Motor neuron (in vitro differentiated cells): ENCODE data around the gene CPT1B. TPM values are rescaled to one million over a fixed set of nuclear protein-coding genes. Genes with fewer than 3 reads are reported as not detected.

Experiments used
- ATAC-seq, 8 experiments: fragments of 200-7000 bp; cut with Tn5 transposase; replicated peaks in 6 of 8; 2 replicates each; pipeline ENCODE4 v1.8.0; 2021; ENCODE audit warnings: mild to moderate bottlenecking in 8 of 8, moderate library complexity in 8 of 8
- H3K27ac ChIP-seq, 2 donors: fragments of 250-450 bp; sonication (Bioruptor Pico); 2 replicates each; pipeline ENCODE4 v1.9.0; 2021; ENCODE audit warnings: antibody characterized with exemption in 2 of 2, mild to moderate bottlenecking in 2 of 2, moderate library complexity in 1 of 2
- H3K4me1 ChIP-seq, 2 donors: fragments of 250-450 bp; sonication (Bioruptor Pico); replicated peaks in 1 of 2; 2 replicates each; pipeline ENCODE4 v1.6.1; 2021; ENCODE audit warnings: antibody characterized with exemption in 2 of 2, mild to moderate bottlenecking in 2 of 2, moderate library complexity in 1 of 2
- H3K4me3 ChIP-seq, 5 donors: fragments of 250-450 bp; sonication (Bioruptor Pico); 2 replicates each; pipeline ENCODE4 v1.9.0; 2021; ENCODE audit warnings: antibody characterized with exemption in 5 of 5, mild to moderate bottlenecking in 5 of 5, moderate library complexity in 4 of 5
- WGBS, 10 experiments: fragments of 450-650 bp; shearing (Covaris generic); methylation state at CpG; one replicate each; pipeline ENCODE4 v1.0.0; 2022; 5-methylcytosine and 5-hydroxymethylcytosine counted together
- in situ Hi-C, 9 experiments: fragments of 400-800 bp; cut with MboI; loops; one replicate each; pipeline ENCODE4 v1.15.0; 2021; ENCODE audit warnings: low sequenced_read_pairs in 9 of 9, low pct_unique_long_range_greater_than_20kb in 2 of 9; ENCODE audit not compliant: unreplicated experiment in 9 of 9
- total RNA-seq, 8 experiments: library from RNA; unstranded; fragments of 300-600 nt; gene quantifications; 2 replicates each; pipeline versions ENCODE4 v1.2.3 to v1.2.4, GENCODE V29; 2022

Gene CPT1B
- total RNA-seq, 8 experiments from 2014 or later, result 2.8 to 17.7 (median 9.6) TPM

DNA sequence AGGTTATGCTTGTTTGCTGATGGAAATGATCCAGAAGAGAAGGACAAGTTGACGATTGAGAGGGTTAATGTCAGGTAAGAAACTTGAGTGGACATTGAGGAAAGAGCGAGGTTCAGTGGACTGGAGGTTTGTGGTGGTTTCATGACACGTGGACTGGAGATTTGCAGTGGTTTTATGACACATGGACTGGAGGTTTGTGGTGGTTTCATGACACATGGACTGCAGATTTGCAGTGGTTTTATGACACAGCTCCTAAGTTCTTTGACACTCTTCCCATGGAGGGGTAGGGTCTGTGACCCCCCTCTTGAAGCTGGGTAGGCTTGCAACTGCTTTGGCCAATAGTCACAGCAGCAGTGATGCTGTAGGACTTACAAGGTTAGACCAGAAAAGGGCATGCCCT, 17.0 kb upstream of the CPT1B start:
- H3K4me3 ChIP-seq, result no peak overlapping the region
- ATAC-seq, result no peak
- WGBS, 10 experiments, result 0 to 86% (median 70%) methylated on average over 1 to 3 of the region's 3 CpGs
- in situ Hi-C loops, result no loop called here
- H3K27ac ChIP-seq, result no peak overlapping the region
- H3K4me1 ChIP-seq, result peaks cover 0 to 5% of the 10 kb centered on the region in 2 donors

DNA sequence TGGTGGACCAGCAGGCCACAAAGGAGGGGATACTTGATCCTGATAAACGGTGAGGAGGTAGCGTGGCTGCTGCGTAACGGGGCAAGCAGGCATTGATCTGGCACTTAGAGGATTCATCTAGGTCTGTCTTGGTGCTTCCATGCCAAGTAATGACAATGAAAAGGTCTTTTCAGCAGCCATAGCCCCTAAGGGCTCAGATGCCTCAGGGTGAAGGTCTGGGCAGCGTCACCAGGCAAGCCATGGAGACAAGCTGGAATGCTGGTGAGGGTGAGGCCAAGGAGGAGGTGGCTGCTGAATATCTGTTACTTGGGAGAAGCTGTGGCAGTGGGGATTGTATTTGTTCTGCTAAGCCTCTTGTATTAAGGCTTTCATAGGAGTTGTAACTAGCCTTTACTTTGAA, 9.2 kb upstream of the CPT1B start:
- Histone ChIP-seq H3K4me3 (no peak overlapping the region), H3K27ac (no peak overlapping the region), H3K4me1 (peaks cover 2 to 4% of the 10 kb centered on the region in 2 donors)
- ATAC-seq, result no peak
- 77 to 96% (median 88%) methylated on average over 4 to 5 of the region's 5 CpGs; no CpG with 5 or more reads in 5 of the 10 experiments for WGBS, 10 experiments
- in situ Hi-C loops, result no loop called here

DNA sequence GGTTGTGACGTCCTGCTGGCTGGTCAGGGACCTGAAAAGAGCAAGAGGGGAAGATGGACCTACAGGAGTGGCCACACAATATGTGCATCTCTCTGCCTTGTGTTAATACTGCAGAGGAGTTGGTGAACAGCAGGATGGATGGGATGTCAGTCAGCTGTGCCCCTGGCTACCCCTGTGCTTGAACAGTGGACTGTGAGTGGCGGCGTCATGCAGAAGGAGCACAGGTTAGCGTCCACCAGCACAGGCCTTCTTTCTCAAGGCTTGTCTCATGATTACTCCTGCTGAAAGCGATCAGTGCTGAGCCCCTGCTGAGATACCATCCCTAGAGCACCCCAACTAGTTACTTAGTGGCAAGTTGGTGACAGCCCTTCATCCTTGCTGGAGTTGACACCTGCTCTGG, 8.2 kb upstream of the CPT1B start:
- no peak for ATAC-seq
- WGBS, 10 experiments, result 0 to 100% (median 84%) methylated on average over 1 to 5 of the region's 5 CpGs; no CpG with 5 or more reads in 3 of the 10 experiments
- H3K27ac ChIP-seq, result no peak overlapping the region
- in situ Hi-C loops, result no loop called here
- peaks cover 6 to 9% of the 10 kb centered on the region in 2 donors for H3K4me1 ChIP-seq
- no peak overlapping the region for H3K4me3 ChIP-seq

DNA sequence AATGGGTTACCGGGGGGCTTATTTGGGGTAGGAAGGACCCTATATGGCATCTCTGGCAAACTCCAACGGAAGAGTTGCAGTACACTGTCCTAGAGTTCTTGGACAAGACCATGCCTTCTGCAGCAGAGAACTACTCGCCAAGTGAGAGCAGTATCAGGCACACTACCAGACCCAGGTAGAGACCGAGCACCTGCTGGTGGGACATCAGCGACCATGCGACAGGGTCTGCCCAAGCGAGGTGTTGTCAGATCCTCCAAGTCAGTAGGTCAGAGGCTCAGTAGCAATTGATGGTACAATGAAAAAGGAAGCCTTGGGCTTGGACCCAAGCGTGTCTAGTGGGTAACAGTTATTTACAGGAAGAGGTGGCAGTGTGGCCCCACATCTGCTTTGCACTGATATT, 7.6 kb upstream of the CPT1B start:
- H3K4me1 ChIP-seq, result peaks cover 7 to 11% of the 10 kb centered on the region in 2 donors
- no peak overlapping the region for H3K4me3 ChIP-seq
- ATAC-seq, result no peak
- in situ Hi-C loops, result no loop called here
- H3K27ac ChIP-seq, result no peak overlapping the region
- WGBS, 10 experiments, result 78 to 100% (median 90%) methylated on average over 2 to 8 of the region's 8 CpGs; no CpG with 5 or more reads in 4 of the 10 experiments

DNA sequence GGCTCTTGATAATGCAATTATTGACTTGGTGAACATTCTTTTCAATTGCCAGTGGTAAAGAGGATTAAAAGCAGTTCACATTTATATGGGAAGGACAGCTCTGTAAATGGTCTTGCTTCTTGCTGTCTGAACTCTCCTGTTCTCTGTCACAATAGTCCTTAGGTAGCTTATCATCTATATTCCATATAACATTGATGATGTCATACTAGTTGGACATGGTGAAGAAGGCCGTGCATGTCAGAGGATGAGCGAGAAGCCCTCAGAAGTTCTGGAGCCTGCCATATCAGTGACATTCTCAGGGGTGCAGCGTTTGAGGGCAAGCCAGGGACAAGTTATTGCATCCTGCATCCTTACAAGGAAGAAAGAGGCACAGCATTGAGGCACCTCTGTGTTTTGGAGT, 7.0 kb upstream of the CPT1B start:
- Histone ChIP-seq H3K4me3 (no peak overlapping the region), H3K4me1 (peaks cover 7 to 11% of the 10 kb centered on the region in 2 donors), H3K27ac (no peak overlapping the region)
- WGBS, 10 experiments, result 60 to 100% (median 96%) methylated on average over 1 to 3 of the region's 3 CpGs; no CpG with 5 or more reads in 4 of the 10 experiments
- no peak for ATAC-seq
- in situ Hi-C loops, result no loop called here

DNA sequence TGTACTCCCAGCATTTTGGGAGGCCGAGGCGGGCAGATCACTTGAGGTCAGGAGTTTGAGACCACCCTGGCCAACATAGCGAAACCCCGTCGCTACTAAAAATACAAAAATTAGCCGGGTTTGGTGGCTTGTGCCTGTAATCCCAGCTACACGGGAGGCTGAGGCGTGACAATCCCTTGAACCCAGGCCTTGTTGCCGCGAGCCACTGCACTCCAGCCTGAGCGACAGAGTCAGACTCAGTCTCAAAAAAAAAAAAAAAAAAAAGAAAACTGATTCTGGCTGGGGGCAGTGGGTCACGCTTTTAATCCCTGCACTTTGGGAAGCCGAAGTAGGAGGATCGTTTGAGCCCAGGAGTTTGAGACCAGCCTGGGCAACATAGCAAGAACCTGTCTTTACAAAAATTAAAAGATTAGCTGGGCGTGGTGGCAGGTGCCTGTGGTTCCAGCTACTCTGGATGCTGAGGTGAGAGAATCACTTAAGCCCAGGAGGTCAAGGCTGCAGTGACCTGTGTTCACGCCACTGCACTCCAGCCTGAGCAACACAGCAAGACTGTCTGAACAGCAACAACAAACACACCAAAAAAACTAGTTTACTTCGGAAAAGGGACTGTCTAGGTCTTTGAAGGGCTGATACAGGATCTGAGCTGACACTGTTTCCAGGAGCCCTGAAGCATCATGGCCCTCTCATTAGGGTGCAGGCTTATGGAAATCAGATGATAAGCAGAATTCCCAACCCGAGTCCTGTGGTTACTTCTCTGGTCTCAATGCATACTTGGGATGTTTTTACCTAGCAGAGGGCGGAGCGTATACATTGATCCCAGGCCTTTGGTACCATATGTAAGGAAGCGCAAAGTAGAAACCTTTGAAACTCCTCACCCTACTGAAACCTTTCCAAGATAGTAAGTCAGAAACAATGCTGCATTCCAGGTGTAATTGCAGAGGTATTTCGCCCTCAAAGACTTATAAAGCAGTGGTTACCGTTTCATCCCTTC, 6.2 kb upstream of the CPT1B start:
- H3K4me3 ChIP-seq, result no peak overlapping the region
- no peak overlapping the region for H3K27ac ChIP-seq
- H3K4me1 ChIP-seq, result peaks cover 7 to 11% of the 10 kb centered on the region in 2 donors
- in situ Hi-C loops, result no loop called here
- ATAC-seq, result no peak
- WGBS, 10 experiments, result 84 to 100% (median 92%) methylated on average over 2 to 19 of the region's 23 CpGs

DNA sequence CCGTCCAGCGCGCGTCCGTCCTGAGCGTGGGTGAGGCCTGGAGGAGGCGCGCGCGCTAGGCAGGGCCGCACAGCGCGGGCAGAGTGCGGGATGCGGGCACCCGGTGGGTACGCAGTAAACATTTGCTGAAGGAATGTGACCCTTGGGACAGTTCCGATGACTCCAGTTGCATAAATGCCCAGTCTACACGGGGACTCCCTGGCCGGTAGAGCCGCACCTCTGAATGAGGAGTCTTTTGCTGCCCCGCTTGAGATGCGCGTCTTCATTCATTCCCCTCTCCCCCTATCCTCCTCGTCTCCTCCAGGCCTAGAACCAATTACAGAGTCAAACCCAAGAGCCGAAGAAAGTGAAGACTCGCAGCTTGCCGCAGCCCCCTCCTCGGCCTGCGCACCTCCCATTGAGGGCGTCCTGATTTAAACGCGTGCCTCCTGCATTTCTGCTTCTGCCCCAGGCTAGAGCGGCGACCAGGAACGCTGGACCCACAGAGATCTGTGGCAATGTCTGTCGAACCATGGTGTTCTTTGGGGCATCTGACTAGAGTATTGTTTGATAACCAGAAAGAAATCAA, 5.2 kb upstream of the CPT1B start:
- 0 to 60% (median 4%) methylated on average over 1 to 12 of the region's 37 CpGs; no CpG with 5 or more reads in 3 of the 10 experiments for WGBS, 10 experiments
- peak overlapping the region; percentile 50 to 67 (median 60) for H3K4me3 ChIP-seq
- peaks cover 7 to 11% of the 10 kb centered on the region in 2 donors for H3K4me1 ChIP-seq
- ATAC-seq, result peak in 5 of 8 experiments; percentile 39 to 49 (median 42)
- H3K27ac ChIP-seq, result peak overlapping the region in 1 of 2 donors; percentile 33
- in situ Hi-C loops, result no loop called here

DNA sequence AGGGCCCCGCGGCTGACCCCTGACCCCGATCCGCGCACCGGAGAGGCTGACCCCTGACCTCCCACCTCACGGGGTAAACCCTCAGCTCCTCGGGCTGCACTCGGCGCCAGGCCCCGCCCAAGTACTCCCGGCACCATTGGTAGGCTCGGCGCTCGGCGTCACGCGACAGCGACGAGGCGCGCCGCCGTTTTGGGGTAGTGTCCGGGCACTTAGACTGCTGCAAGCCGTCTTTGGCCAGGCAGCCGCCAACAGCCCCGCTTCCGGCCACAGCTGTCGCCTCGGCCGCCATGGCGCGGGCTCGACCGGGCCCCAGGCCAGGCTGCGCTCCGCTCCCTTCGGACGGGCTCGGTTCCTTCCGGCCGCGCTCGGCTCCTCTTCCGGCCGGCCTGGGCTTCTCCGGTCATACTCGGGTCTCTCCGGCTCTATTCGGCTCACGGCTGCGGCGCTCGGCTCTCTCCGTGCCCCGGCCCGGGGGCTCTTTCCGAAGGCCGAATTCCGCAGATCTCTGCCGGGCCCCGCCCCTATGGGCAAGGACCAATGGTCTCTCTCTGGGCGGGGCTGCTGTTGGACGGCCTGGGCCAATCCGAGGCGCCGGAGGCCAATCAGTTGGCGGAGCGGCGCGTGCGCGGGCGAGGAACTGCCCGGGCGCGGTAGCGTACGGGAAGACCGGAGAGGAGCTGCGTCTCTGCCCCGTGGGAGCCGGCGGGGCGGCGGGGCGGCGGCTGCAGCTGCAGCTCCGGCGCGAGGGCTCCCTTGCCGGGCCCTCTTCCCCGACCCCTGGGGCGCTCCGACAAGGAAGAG, 4.5 kb upstream of the CPT1B start, which contains the start of gene CHKB:
TSS of gene CHKB (minus strand) at position 357 of the 801 bp plus-strand sequence. CDS start at position 289, 68 bp downstream.
- peak within 1 kb of the TSS; percentile 55 to 67 (median 60) for H3K4me3 ChIP-seq
- peaks cover 7 to 11% of the 10 kb centered on the region in 2 donors for H3K4me1 ChIP-seq
- in situ Hi-C loops, result no loop called here
- H3K27ac ChIP-seq, result peak within 1 kb of the TSS; percentile 92 to 94
- WGBS, 10 experiments, result 0% methylated on average over 3 to 10 of the region's 96 CpGs; no CpG with 5 or more reads in 6 of the 10 experiments
- ATAC-seq, result peak; percentile 90 to 96 (median 94)

DNA sequence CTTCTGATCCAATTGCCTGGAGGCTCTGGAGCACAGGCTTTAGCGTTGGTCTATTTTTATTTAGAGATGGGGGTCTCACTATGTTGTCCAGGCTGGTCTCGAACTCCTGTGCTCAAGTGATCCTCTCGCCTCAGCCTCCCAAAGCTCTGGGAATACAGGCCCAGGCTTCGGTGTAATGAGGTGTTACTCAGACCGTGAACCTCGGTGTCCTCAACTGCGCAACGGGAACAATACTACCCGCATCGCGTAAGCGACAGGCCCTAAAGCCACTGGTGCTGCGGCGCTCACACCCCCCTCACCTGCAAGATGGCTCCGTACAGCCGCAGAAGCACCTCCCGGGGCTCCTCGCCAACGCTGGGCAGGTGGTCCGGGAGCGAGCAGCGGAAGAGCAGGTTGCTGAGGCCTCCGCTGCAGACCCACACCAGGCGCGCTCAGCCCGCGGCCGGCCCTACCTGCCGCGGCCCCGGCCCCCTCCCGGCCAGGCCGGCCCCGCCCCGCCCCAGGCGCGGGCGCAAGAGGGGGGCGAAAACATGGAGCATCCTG, 3.8 kb upstream of the CPT1B start:
- WGBS, 10 experiments, result 0 to 55% (median 10%) methylated on average over 1 to 4 of the region's 39 CpGs; no CpG with 5 or more reads in 6 of the 10 experiments
- in situ Hi-C loops, result no loop called here
- peak in 6 of 8 experiments; percentile 10 to 35 (median 28) for ATAC-seq

DNA sequence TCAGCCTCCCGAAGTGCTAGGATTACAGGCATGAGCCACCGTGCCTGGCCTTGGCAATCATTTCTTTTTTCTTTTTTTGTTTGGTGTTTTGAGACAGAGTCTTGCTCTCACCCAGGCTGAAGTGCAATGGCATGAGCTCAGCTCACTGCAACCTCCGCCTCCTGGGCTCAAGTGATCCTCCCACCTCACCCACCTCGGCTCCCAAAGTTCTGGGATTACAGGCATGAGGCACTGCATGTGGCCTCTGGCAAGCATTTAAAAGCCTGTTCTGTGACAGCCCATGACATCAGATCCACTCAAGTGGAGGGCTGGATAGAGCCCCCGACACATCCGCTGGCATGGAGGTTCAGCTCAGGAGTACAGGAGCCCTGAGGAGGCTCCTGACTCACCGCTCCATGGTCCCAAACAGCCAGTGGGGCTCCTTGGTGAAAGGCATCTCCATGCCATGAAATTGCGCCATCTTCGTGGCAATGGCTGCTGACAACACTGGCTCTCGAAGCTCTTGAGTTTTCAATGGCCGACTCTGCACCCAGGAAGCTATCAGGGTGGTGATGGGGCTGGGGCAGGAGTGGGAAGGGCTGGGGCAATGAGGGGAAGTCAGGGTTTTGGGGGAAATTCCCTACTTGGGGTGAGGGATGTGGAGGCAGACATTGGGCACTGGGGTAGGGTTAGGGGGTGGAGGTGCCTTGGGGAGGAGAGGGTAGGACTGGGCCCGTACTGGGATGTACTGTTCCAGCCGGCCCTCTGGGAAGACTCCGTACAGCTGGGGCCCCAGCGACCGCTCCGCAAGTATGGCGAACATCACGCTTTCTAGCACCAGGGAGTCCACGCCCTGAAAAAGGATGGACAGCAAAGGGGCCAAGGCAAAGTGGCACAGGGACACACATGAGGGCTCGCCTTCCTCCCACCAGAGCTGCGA, 3.1 kb upstream of the CPT1B start:
- peak overlapping the region; percentile 92 to 94 for H3K27ac ChIP-seq
- peak overlapping the region; percentile 55 to 67 (median 60) for H3K4me3 ChIP-seq
- H3K4me1 ChIP-seq, result peaks cover 7 to 11% of the 10 kb centered on the region in 2 donors
- in situ Hi-C loops, result no loop called here
- 68 to 100% (median 87%) methylated on average over 3 to 10 of the region's 22 CpGs; no CpG with 5 or more reads in 4 of the 10 experiments for WGBS, 10 experiments
- ATAC-seq, result no peak

More for the DNA sequence above, 3.8 kb upstream of the CPT1B start:
- Histone ChIP-seq H3K27ac (peak overlapping the region; percentile 92 to 94), H3K4me3 (peak overlapping the region; percentile 55 to 67 (median 60)), H3K4me1 (peaks cover 7 to 11% of the 10 kb centered on the region in 2 donors)

DNA sequence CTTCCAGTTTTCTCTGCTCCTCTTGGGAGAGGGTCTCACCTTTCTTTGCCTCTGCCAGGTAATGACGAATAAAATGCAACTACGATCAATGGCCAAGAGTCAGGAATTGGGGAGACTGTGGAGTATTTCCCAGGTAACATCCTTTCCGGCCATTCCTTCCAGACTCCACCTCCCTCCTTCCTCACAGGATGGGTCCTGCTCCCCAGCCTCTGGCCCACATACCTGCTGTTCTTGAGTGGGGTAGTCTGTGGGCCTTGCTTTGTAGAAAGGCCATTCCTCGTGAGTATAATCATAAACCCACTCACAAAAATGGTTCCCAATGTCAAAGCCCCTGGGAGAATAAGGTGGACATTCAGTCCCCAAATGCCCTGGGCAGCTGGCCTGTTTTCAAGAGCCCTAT, 1.5 kb upstream of the CPT1B start:
- H3K27ac ChIP-seq, result no peak overlapping the region
- H3K4me1 ChIP-seq, result peaks cover 7 to 11% of the 10 kb centered on the region in 2 donors
- no peak overlapping the region for H3K4me3 ChIP-seq
- no peak for ATAC-seq
- 82 to 100% (median 95%) methylated on average over 2 to 3 of the region's 4 CpGs; no CpG with 5 or more reads in 7 of the 10 experiments for WGBS, 10 experiments
- in situ Hi-C loops, result no loop called here
